ENCODE measurements around the gene CCDC188. TPM values are rescaled to one million over a fixed set of nuclear protein-coding genes. Genes with fewer than 3 reads are reported as not detected.

CCDC188 gene
- total and polyA plus RNA-seq, 2 of the 8 experiments (the other 6 are each of a cell fraction or from before 2014, with no cell fraction given), result not detected

DNA sequence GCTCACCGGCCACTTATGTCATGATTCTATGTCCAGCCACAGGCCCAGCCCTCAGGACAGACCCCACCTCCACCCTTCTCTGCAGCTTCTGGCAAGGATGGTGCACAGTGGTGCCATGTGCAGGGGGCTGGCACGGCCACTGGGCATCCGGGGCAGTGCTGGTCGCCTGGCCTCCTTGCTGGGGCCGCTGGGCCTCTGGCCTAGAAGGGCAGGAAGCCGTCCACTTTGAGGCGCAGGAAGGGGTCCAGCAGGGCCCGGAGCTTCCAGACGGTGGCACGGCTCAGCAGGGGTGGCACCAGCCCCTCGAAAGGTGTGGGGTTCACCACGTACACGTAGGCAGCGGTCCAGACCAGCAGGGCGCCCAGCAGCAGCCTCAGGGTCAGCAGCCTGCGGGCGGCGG, 2.4 kb downstream of the CCDC188 start:
- Histone ChIP-seq H3K23ac (ENCODE audit: insufficient read length) (no peak overlapping the region), H3K18ac (ENCODE audit: extremely low read depth, low read length) (no peak overlapping the region), H4K5ac (ENCODE audit: insufficient read length, low read depth, low read length) (no peak overlapping the region), H2AFZ (ENCODE audit: low read length) (no peak overlapping the region), H3K4me1 (replicated peaks in 1 of 4; ENCODE audit: control insufficient read depth in 3 of 4, insufficient read depth in 4 of 4, low read length in 3 of 4) (no peaks in the 10 kb centered on the region), H2BK15ac (ENCODE audit: low read length) (no peak overlapping the region), H2BK20ac (ENCODE audit: low read length) (no peak overlapping the region), H2BK5ac (ENCODE audit: low read depth, low read length) (no peak overlapping the region), H3K9ac (replicated peaks in 1 of 4; ENCODE audit: extremely low read depth in 1 of 4, low read depth in 3 of 4, low read length in 3 of 4) (no peak overlapping the region), H3K9me3 (ENCODE audit: insufficient read depth in 2 of 2, low read depth in 1 of 2, low read length in 1 of 2) (no peaks in the 10 kb centered on the region), H3K56ac (replicated peaks; ENCODE audit: insufficient read length, low read depth, low read length) (no peak overlapping the region), H3K27ac (ENCODE audit: low read depth, low read length) (no peak overlapping the region), H4K20me1 (replicated peaks in 1 of 2; ENCODE audit: control insufficient read depth in 1 of 2, insufficient read depth in 2 of 2, low read length in 2 of 2) (no peaks in the 10 kb centered on the region), H4K8ac (ENCODE audit: extremely low read depth, insufficient read depth, low read length) (peak overlapping the region; percentile 57; the same call in 1 of the 2 replicates), H3K4ac (replicated peaks; ENCODE audit: insufficient read length, low read depth, low read length) (no peak overlapping the region), H2BK120ac (replicated peaks; ENCODE audit: low read depth, low read length) (no peak overlapping the region), H3K4me2 (ENCODE audit: insufficient read depth in 1 of 2, low read depth in 2 of 2, low read length in 2 of 2) (no peak overlapping the region), H3K36me3 (ENCODE audit: control insufficient read depth in 2 of 4, insufficient read depth in 4 of 4, low read length in 3 of 4) (peaks cover 0 to 1% (median 0%) of the 10 kb centered on the region in 4 experiments; a peak in 1 of 8 replicates), H3K23me2 (ENCODE audit: low read depth, low read length) (no peaks in the 10 kb centered on the region), H3K14ac (ENCODE audit: insufficient read length) (no peak overlapping the region), H3K79me1 (ENCODE audit: low read depth, low read length) (no peaks in the 10 kb centered on the region), H3K79me2 (ENCODE audit: control insufficient read depth in 1 of 2, insufficient read depth in 2 of 2, low read length in 2 of 2) (no peaks in the 10 kb centered on the region), H2AK5ac (ENCODE audit: low read depth, low read length) (no peak overlapping the region), H2BK12ac (ENCODE audit: low read depth, low read length) (no peak overlapping the region), H4K91ac (replicated peaks; ENCODE audit: insufficient read length, low read length) (no peak overlapping the region), H3K27me3 (replicated peaks in 1 of 4; ENCODE audit: control insufficient read depth in 3 of 4, extremely low read depth in 1 of 4, insufficient read depth in 3 of 4, low read length in 3 of 4) (no peaks in the 10 kb centered on the region), H3K4me3 (ENCODE audit: extremely low read depth in 1 of 4, insufficient read depth in 2 of 4, low read depth in 3 of 4, low read length in 4 of 4) (no peak overlapping the region)
- POLR2A ChIA-PET (ENCODE audit: partially characterized antibody), result interaction anchor here (1.2 to 2.1 kb wide), 3 partner anchors 19 to 67 kb away, joined by 3 to 10 read pairs (median 3); no protein-coding TSS in a partner anchor
- CTCF ChIA-PET (ENCODE audit: partially characterized antibody), result interaction anchor here (1.2 to 2.1 kb wide), 2 partner anchors 62 to 138 kb away, joined by 3 to 5 read pairs; no protein-coding TSS in a partner anchor
- DNase-seq (ENCODE audit: low read depth in 1 of 2, low spot score in 2 of 2) (no peak), FAIRE-seq (no peak)
- 94% methylated on average over 18 of the region's 18 CpGs; no CpG with 5 or more reads in 1 of the 2 experiments for WGBS, 2 experiments (ENCODE audit: extremely low coverage in 1 of 2, insufficient coverage in 1 of 2, insufficient read length in 1 of 2, insufficient replicate concordance in 2 of 2, low coverage in 1 of 2, low lambda C conversion rate in 2 of 2, missing lambda C conversion rate in 1 of 2)
- TF ChIP-seq SP1 (IDR thresholded peaks at IDR 0.05; ENCODE audit: low read depth, low read length) (no peak), TAF7 (optimal IDR thresholded peaks at IDR 0.05; ENCODE audit: borderline replicate concordance, low read depth, low read length) (no peak), SRF (IDR thresholded peaks at IDR 0.05; ENCODE audit: low read depth, low read length) (no peak), SUZ12 (IDR thresholded peaks at IDR 0.05; ENCODE audit: low read length) (no peak), CHD1 (IDR thresholded peaks at IDR 0.05; ENCODE audit: low read depth, low read length) (no peak)
